ENCODE measurements around the gene ZNF479.

DNA sequence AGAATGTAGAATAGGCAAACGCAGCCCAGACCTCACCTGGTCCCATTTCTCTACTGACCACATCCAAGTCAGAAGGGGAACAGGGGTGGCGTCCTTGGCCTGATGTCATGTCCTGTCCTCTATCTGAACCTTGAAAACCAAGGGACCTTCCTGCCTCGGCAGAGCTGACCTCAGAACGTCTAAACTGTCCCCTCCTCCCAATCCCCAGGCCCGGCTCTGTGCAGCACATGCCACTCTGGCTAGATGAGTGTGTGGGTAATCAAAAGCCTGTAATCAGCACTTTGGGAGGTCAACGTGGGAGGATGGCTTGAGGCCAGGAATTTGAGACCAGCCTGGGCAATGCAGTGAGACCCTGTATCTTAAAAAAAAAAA lies 46.5 kb upstream of the ZNF479 start:
- TF ChIP-seq POLR2A (IDR thresholded peaks at IDR 0.05; ENCODE audit: low read depth, low read length), result no peak
- TF ChIP-seq POLR2AphosphoS5 (IDR thresholded peaks at IDR 0.05; ENCODE audit: low read depth, low read length), result no peak
- TF ChIP-seq TAF1 (IDR thresholded peaks at IDR 0.05; ENCODE audit: borderline replicate concordance, low read depth, low read length), result no peak
